ENCODE data around the gene CFAP54. TPM values are rescaled to one million over a fixed set of nuclear protein-coding genes. Genes with fewer than 3 reads are reported as not detected.
A peak's percentile ranks its signal among the peaks of the same experiment; 100 is the strongest.

CFAP54 gene
- total and polyA plus RNA-seq, 12 donors, result 0.08 to 1.00 (median 0.33) TPM; not detected in 2

- intact Hi-C loops (cut with DNase I), result no loop called here
- no peaks in the 10 kb centered on the region for H3K9me3 ChIP-seq (replicated peaks in 1 of 3)
- H3K36me3 ChIP-seq (replicated peaks in 1 of 2), result no peaks in the 10 kb centered on the region
- TF ChIP-seq POLR2A (IDR thresholded peaks at IDR 0.05), result no peak
- TF ChIP-seq CTCF (IDR thresholded peaks at IDR 0.05), result no peak
- 43 to 58% (median 54%) methylated on average over 2 of the region's 2 CpGs for WGBS, 4 donors
- no peak for DNase-seq
- no peaks in the 10 kb centered on the region for H3K27me3 ChIP-seq
- no peak overlapping the region for H3K27ac ChIP-seq
- no peaks in the 10 kb centered on the region for H3K4me1 ChIP-seq (replicated peaks in 1 of 2)
- H3K4me3 ChIP-seq, result no peak overlapping the region
Observed at GRCh38 chr12:96549341-96549740, 60.0 kb downstream of the CFAP54 start.

GRCh38 chr12:96570579-96570978, 81.2 kb downstream of the CFAP54 start:
- TF ChIP-seq POLR2A (IDR thresholded peaks at IDR 0.05) (no peak), CTCF (IDR thresholded peaks at IDR 0.05) (no peak)
- intact Hi-C loops (cut with DNase I), result no loop called here
- H3K4me1 ChIP-seq (replicated peaks in 1 of 2), result no peaks in the 10 kb centered on the region

GRCh38 chr12:96571101-96571862, 81.9 kb downstream of the CFAP54 start:
- no peak overlapping the region for H3K27ac ChIP-seq
- intact Hi-C loops (cut with DNase I), result no loop called here
- no peak overlapping the region for H3K4me3 ChIP-seq
- H3K36me3 ChIP-seq (replicated peaks in 1 of 2), result no peaks in the 10 kb centered on the region
- TF ChIP-seq CTCF (IDR thresholded peaks at IDR 0.05), result no peak
- no peak for TF ChIP-seq POLR2A (IDR thresholded peaks at IDR 0.05)
- H3K9me3 ChIP-seq (replicated peaks in 1 of 3), result no peaks in the 10 kb centered on the region
- no peaks in the 10 kb centered on the region for H3K27me3 ChIP-seq
- H3K4me1 ChIP-seq (replicated peaks in 1 of 2), result no peaks in the 10 kb centered on the region
- no peak for DNase-seq
- WGBS, 4 donors, result 65 to 78% (median 71%) methylated on average over 4 of the region's 4 CpGs

More at GRCh38 chr12:96570579-96570978, 81.2 kb downstream of the CFAP54 start:
- Histone ChIP-seq H3K36me3 (replicated peaks in 1 of 2) (no peaks in the 10 kb centered on the region), H3K4me3 (no peak overlapping the region), H3K9me3 (replicated peaks in 1 of 3) (no peaks in the 10 kb centered on the region), H3K27me3 (no peaks in the 10 kb centered on the region), H3K27ac (no peak overlapping the region)
- no peak for DNase-seq

GRCh38 chr12:96578526-96579125, 89.2 kb downstream of the CFAP54 start:
- Histone ChIP-seq H3K4me3 (no peak overlapping the region), H3K4me1 (replicated peaks in 1 of 2) (no peaks in the 10 kb centered on the region), H3K9me3 (replicated peaks in 1 of 3) (no peaks in the 10 kb centered on the region), H3K36me3 (replicated peaks in 1 of 2) (no peaks in the 10 kb centered on the region), H3K27me3 (no peaks in the 10 kb centered on the region), H3K27ac (no peak overlapping the region)
- DNase-seq, result no peak
- intact Hi-C loops (cut with DNase I), result loop anchor here in 1 of 2 donors (5.0 kb wide), 2 partner anchors 409 to 729 kb away; no protein-coding TSS in a partner anchor
- no peak for TF ChIP-seq POLR2A (IDR thresholded peaks at IDR 0.05)
- peak; percentile 28 to 68 (median 54) for TF ChIP-seq CTCF (IDR thresholded peaks at IDR 0.05)
- WGBS, 4 donors, result 0 to 2% (median 1%) methylated on average over 3 of the region's 3 CpGs
